HCT116 (cell line): Measurements from ENCODE around the gene PCK2. TPM values are rescaled to one million over a fixed set of nuclear protein-coding genes. Genes with fewer than 3 reads are reported as not detected.
"Not testable (repeated sequence)": the region's sequence is repeated elsewhere in the genome, so short reads cannot be mapped to it uniquely, and the experiment has no call there.

Experiments used
- ATAC-seq: fragments of 200-7000 bp; cut with Tn5 transposase; 2 replicates; pipeline ENCODE4 v1.9.1; 2020; ENCODE audit warnings: mild to moderate bottlenecking, moderate library complexity
- BruUV-seq: library from RNA; stranded (reverse); fragments of 400-500 nt; replicated peaks from 2 replicates; lab custom pipeline; 2021; lab: Mats Ljungman, UMichigan
- CTCF ChIA-PET: fragments of 300-600 bp; sonication (Branson Sonifier 250); formaldehyde crosslinking; loops from one replicate; lab custom pipeline; 2021; ENCODE audit warnings: antibody characterized with exemption; lab: Charles Lee
- POLR2A ChIA-PET: fragments of 300-600, 350-600 bp; sonication (Branson Sonifier 250); formaldehyde crosslinking; loops from one replicate; lab custom pipeline; 2021; ENCODE audit warnings: antibody characterized with exemption; lab: Charles Lee
- RAD21 ChIA-PET, 2 experiments: fragments of 300-600 bp; sonication (Branson Sonifier 250); formaldehyde crosslinking; loops; one replicate each; lab custom pipeline; 2023; ENCODE audit warnings: low total read pairs in 2 of 2; ENCODE audit not compliant: uncharacterized antibody in 2 of 2, unreplicated experiment in 2 of 2, low non-redundant PET in 1 of 2; lab: Charles Lee
- DNase-seq: peaks from one replicate; pipeline ENCODE4 v3.0.0-alpha.2; 2010; ENCODE audit warnings: low read depth, low spot score
- H2AFZ ChIP-seq: fragments of 200-600 bp; shearing (Covaris generic), sonication (generic); 2 replicates; pipeline ENCODE4 v1.6.1; 2017; ENCODE audit warnings: low read depth, mixed run types, mixed read lengths, antibody characterized with exemption, low read length; ENCODE audit not compliant: poor library complexity, severe bottlenecking
- H3K27ac ChIP-seq: 2 replicates; pipeline ENCODE4 v1.5.1; 2012; ENCODE audit warnings: low read depth, low read length
- H3K27me3 ChIP-seq: fragments of 200-600 bp; sonication (generic); 2 replicates; pipeline ENCODE4 v1.6.1; 2016; ENCODE audit warnings: mixed run types, low read length, mixed read lengths; ENCODE audit not compliant: insufficient read depth
- H3K36me3 ChIP-seq, 2 experiments: fragments of 200-500 bp in 1 of 2; fragments of 200-600 bp in 1 of 2; sonication (Bioruptor generic) in 1 of 2; sonication (generic) in 1 of 2; 2 replicates each; pipeline versions ENCODE4 v1.5.1 to v1.6.1; 2014 to 2016; ENCODE audit warnings: low read length in 2 of 2, inconsistent platforms in 1 of 2, mixed read lengths in 1 of 2, mixed run types in 1 of 2; ENCODE audit not compliant: insufficient read depth in 2 of 2, control insufficient read depth in 1 of 2
- H3K4me1 ChIP-seq, 2 experiments: fragments of 200-600 bp in 1 of 2; sonication (generic) in 1 of 2; 2 replicates each; pipeline versions ENCODE4 v1.5.1 to v1.6.1; 2012 to 2017; ENCODE audit warnings: low read length in 2 of 2, inconsistent platforms in 1 of 2, mild to moderate bottlenecking in 1 of 2, mixed read lengths in 1 of 2, mixed run types in 1 of 2, moderate library complexity in 1 of 2; ENCODE audit not compliant: insufficient read depth in 2 of 2, control insufficient read depth in 1 of 2
- H3K4me2 ChIP-seq: fragments of 200-600 bp; sonication (generic); 2 replicates; pipeline ENCODE4 v1.6.1; 2017; ENCODE audit warnings: mixed run types, low read length, mixed read lengths
- H3K4me3 ChIP-seq, 2 experiments: fragments of 200-600 bp in 1 of 2; sonication (generic) in 1 of 2; replicated peaks in 1 of 2; 2 replicates each; pipeline ENCODE4 v1.5.1; 2011 to 2016; ENCODE audit warnings: low read length in 2 of 2, control low read depth in 1 of 2, low read depth in 1 of 2, mild to moderate bottlenecking in 1 of 2, mixed read lengths in 1 of 2, mixed run types in 1 of 2
- H3K79me2 ChIP-seq: fragments of 200-600 bp; sonication (generic); 2 replicates; pipeline ENCODE4 v1.6.1; 2017; ENCODE audit warnings: mild to moderate bottlenecking, mixed run types, low read length, moderate library complexity, mixed read lengths; ENCODE audit not compliant: insufficient read depth
- H3K9ac ChIP-seq: fragments of 200-600 bp; sonication (generic); 2 replicates; pipeline ENCODE4 v1.6.1; 2016; ENCODE audit warnings: low read length, mixed read lengths
- H3K9me2 ChIP-seq: fragments of 200-600 bp; sonication (generic), shearing (Covaris generic); 2 replicates; pipeline ENCODE4 v1.6.1; 2017; ENCODE audit warnings: mixed run types, mild to moderate bottlenecking, moderate library complexity; ENCODE audit not compliant: insufficient read depth
- H3K9me3 ChIP-seq, 2 experiments: fragments of 200-500 bp in 1 of 2; fragments of 200-600 bp in 1 of 2; sonication (Bioruptor generic) in 1 of 2; sonication (generic) in 1 of 2; 2 replicates each; pipeline ENCODE4 v1.6.1; 2014 to 2017; ENCODE audit warnings: low read length in 2 of 2, mixed read lengths in 2 of 2, inconsistent platforms in 1 of 2, low read depth in 1 of 2, mild to moderate bottlenecking in 1 of 2, mixed run types in 1 of 2, moderate library complexity in 1 of 2; ENCODE audit not compliant: control insufficient read depth in 1 of 2, insufficient read depth in 1 of 2
- H4K20me1 ChIP-seq: fragments of 200-600 bp; sonication (generic), shearing (Covaris generic); 2 replicates; pipeline ENCODE4 v1.6.1; 2017; ENCODE audit warnings: mixed run types, mild to moderate bottlenecking, moderate library complexity; ENCODE audit not compliant: insufficient read depth
- CBX3 ChIP-seq: IDR thresholded peaks from 2 replicates; pipeline ENCODE4 v1.6.1; 2012; ENCODE audit warnings: low read depth
- CEBPB ChIP-seq: IDR thresholded peaks from 2 replicates; pipeline ENCODE4 v1.6.1; 2012; ENCODE audit warnings: low read depth
- ELF1 ChIP-seq: IDR thresholded peaks from 2 replicates; pipeline ENCODE4 v1.6.1; 2012; ENCODE audit warnings: low read depth, borderline replicate concordance
- EZH2phosphoT487 ChIP-seq: fragments of 200-600 bp; IDR thresholded peaks from 2 replicates; pipeline ENCODE4 v1.6.1; 2018; ENCODE audit warnings: antibody characterized with exemption, borderline replicate concordance
- SP1 ChIP-seq: IDR thresholded peaks from 2 replicates; pipeline ENCODE4 v1.6.1; 2012; ENCODE audit warnings: low read depth
- intact Hi-C: fragments of 100-400 bp; cut with micrococcal nuclease; formaldehyde crosslinking; loops from 2 replicates; pipeline ENCODE4 v1.10.0; 2022
- total RNA-seq: library from RNA; stranded (reverse); gene quantifications from one replicate; pipeline ENCODE4 v1.2.1, GENCODE V29; 2021; ENCODE audit not compliant: unreplicated experiment
- TF ChIP-seq, protein P1 (sequence below): IDR thresholded peaks from 2 replicates; pipeline ENCODE4 v1.6.1; 2012

The PCK2 gene
- total RNA-seq, 1 experiment from 2014 or later = 94.1 TPM

DNA sequence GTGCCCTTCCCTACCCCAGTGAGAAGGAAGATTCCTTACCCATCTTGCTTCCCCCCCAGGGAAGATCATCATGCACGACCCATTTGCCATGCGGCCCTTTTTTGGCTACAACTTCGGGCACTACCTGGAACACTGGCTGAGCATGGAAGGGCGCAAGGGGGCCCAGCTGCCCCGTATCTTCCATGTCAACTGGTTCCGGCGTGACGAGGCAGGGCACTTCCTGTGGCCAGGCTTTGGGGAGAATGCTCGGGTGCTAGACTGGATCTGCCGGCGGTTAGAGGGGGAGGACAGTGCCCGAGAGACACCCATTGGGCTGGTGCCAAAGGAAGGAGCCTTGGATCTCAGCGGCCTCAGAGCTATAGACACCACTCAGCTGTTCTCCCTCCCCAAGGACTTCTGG lies 9.3 kb downstream of the PCK2 start:
- Histone ChIP-seq H2AFZ (no peak overlapping the region), H3K4me3 (no peak overlapping the region), H3K4me2 (no peak overlapping the region), H3K27ac (no peak overlapping the region), H3K27me3 (no peaks in the 10 kb centered on the region), H3K36me3 (no peaks in the 10 kb centered on the region), H3K4me1 (peaks cover 0 to under 1% of the 10 kb centered on the region in 2 experiments; a peak in 1 of 4 replicates), H3K9ac (no peak overlapping the region), H3K79me2 (no peaks in the 10 kb centered on the region), H4K20me1 (no peaks in the 10 kb centered on the region), H3K9me2 (no peaks in the 10 kb centered on the region), H3K9me3 (peaks cover 0 to 5% of the 10 kb centered on the region in 2 experiments; a peak in 1 of 4 replicates)
- BruUV-seq = TSS peak; percentile 20
- ChIA-PET RAD21 (no interaction called here), POLR2A (interaction anchor here (1.7 kb wide), 1 partner anchor 9 kb away, joined by 14 read pairs; the partner anchor contains the start of gene PCK2), CTCF (no interaction called here)
- DNase-seq (no peak), ATAC-seq (no peak)
- intact Hi-C loops = no loop called here
- TF ChIP-seq CBX3 (no peak), SP1 (no peak), CEBPB (no peak), EZH2phosphoT487 (no peak), ELF1 (no peak)
- TF ChIP-seq, protein P1, sequence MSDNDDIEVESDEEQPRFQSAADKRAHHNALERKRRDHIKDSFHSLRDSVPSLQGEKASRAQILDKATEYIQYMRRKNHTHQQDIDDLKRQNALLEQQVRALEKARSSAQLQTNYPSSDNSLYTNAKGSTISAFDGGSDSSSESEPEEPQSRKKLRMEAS = no peak

DNA sequence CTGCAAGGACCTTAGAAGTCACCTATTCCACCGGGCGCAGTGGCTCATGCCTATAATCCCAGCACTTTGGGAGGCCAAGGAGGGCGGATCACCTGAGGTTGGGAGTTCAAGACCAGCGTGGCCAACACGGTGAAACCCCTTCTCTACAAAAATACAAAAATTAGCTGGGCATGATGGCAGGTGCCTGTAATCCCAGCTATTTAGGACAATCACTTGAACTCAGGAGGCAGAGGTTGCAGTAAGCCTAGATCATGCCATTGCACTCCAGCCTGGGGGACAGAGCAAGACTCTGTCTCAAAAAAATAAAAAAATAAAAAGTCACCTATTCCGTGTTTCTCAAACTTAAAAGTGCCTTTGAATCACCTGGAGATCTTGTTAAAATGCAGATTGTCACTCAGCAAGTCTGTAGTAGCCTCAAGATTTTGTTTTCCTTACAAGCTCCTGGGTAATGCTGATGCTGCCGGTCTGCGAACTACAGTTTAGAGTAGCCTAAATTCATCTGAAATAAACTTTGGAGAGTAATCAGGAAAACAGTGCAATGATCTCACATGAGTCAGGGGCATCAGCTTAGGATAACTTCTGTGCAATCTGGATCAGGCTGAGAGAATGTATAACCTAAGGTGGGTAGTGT lies 11.6 kb downstream of the PCK2 start:
- DNase-seq, H2AFZ ChIP-seq, intact Hi-C loops: not testable (repeated sequence)

More for the DNA sequence above, 11.6 kb downstream of the PCK2 start:
- not testable (repeated sequence) for H3K27me3 ChIP-seq, ATAC-seq, BruUV-seq, H3K27ac ChIP-seq, H3K9me2 ChIP-seq, H3K9me3 ChIP-seq, H3K79me2 ChIP-seq, H3K36me3 ChIP-seq, H4K20me1 ChIP-seq, H3K4me1 ChIP-seq, H3K4me3 ChIP-seq, H3K9ac ChIP-seq, H3K4me2 ChIP-seq
- CTCF ChIA-PET = interaction anchor here (5.4 kb wide), 1 partner anchor 49 kb away, joined by 116 read pairs; no protein-coding TSS in a partner anchor
- RAD21 ChIA-PET = interaction anchor here in 1 of 2 experiments (1.5 kb wide), 1 partner anchor 48 kb away, joined by 4 read pairs; no protein-coding TSS in a partner anchor
- POLR2A ChIA-PET = interaction anchor here (0.9 to 3.6 kb wide), 4 partner anchors 9 to 48 kb away, joined by 3 to 20 read pairs (median 6); partner anchors contain the start of genes DCAF11, NRL and PCK2
